Muscle of back (tissue), 11 donors: Measurements from ENCODE around the gene ERCC6L2. TPM values are rescaled to one million over a fixed set of nuclear protein-coding genes. Genes with fewer than 3 reads are reported as not detected.
A peak's percentile ranks its signal among the peaks of the same experiment; 100 is the strongest.

ENCODE experiments used
- DNase-seq, 3 donors: peaks; one replicate each; pipeline versions ENCODE4 v3.0.0 to v3.0.0-alpha.2; 2013
- polyA plus RNA-seq, 10 donors: library from polyadenylated mRNA; unstranded; fragments of 120-200 nt; gene quantifications; one replicate each; pipeline ENCODE4 v1.2.1, GENCODE V29; 2013; ENCODE audit not compliant: insufficient read length in 10 of 10

ERCC6L2 gene
- polyA plus RNA-seq, 10 donors = 23.2 to 35.9 (median 29.5) TPM

- DNase-seq = no peak
Observed at GRCh38 chr9:95857896-95858295, 17.6 kb upstream of the ERCC6L2 start.

- no peak for DNase-seq
Observed at GRCh38 chr9:95862343-95862742, 13.1 kb upstream of the ERCC6L2 start.

- DNase-seq = no peak
Observed at GRCh38 chr9:95864852-95865580, 10.5 kb upstream of the ERCC6L2 start.

- DNase-seq = no peak
Observed at GRCh38 chr9:95870352-95870751, 5.1 kb upstream of the ERCC6L2 start.

GRCh38 chr9:95870906-95871305 is 4.6 kb upstream of the ERCC6L2 start:
- DNase-seq = no peak

- no peak for DNase-seq
Observed at GRCh38 chr9:95874303-95874988, 1.0 kb upstream of the ERCC6L2 start.

- peak in 1 of 3 donors; percentile 73 for DNase-seq
Observed at GRCh38 chr9:95874989-95875304, 544 bp upstream of the ERCC6L2 start.

GRCh38 chr9:95876138-95876444 is 600 bp downstream of the ERCC6L2 start:
- DNase-seq = no peak

GRCh38 chr9:95876595-95876994 is 1.1 kb downstream of the ERCC6L2 start:
- DNase-seq = no peak

GRCh38 chr9:95877984-95878383 is 2.5 kb downstream of the ERCC6L2 start:
- no peak for DNase-seq

GRCh38 chr9:95879591-95879990 is 4.1 kb downstream of the ERCC6L2 start:
- DNase-seq = peak in 1 of 3 donors; percentile 2

- DNase-seq = peak in 1 of 3 donors; percentile 16
Observed at GRCh38 chr9:95880021-95880690, 4.7 kb downstream of the ERCC6L2 start.

- no peak for DNase-seq
Observed at GRCh38 chr9:95887926-95888497, 12.5 kb downstream of the ERCC6L2 start.

GRCh38 chr9:95890594-95890993 is 15.1 kb downstream of the ERCC6L2 start:
- DNase-seq = no peak

- no peak for DNase-seq
Observed at GRCh38 chr9:95891067-95891671, 15.7 kb downstream of the ERCC6L2 start.

GRCh38 chr9:95892690-95893089 is 17.2 kb downstream of the ERCC6L2 start:
- no peak for DNase-seq

GRCh38 chr9:95896580-95896979 is 21.1 kb downstream of the ERCC6L2 start:
- no peak for DNase-seq

- no peak for DNase-seq
Observed at GRCh38 chr9:95901506-95901905, 26.0 kb downstream of the ERCC6L2 start.

- no peak for DNase-seq
Observed at GRCh38 chr9:95903398-95903797, 27.9 kb downstream of the ERCC6L2 start.

- DNase-seq = no peak
Observed at GRCh38 chr9:95907794-95908193, 32.3 kb downstream of the ERCC6L2 start.

- DNase-seq = no peak
Observed at GRCh38 chr9:95910023-95910707, 34.7 kb downstream of the ERCC6L2 start.
